Measurements from ENCODE around the gene PPP2R5D. TPM values are rescaled to one million over a fixed set of nuclear protein-coding genes. Genes with fewer than 3 reads are reported as not detected.

The PPP2R5D gene
- total RNA-seq, 1 experiment from 2014 or later, result 53.5 TPM

- H3K79me2 ChIP-seq (ENCODE audit: insufficient read depth, low read length), result peaks cover 2% of the 10 kb centered on the region; the same call in 1 of the 2 replicates
- no peak overlapping the region for H2BK120ac ChIP-seq (ENCODE audit: low read depth, low read length, poor library complexity, severe bottlenecking)
- no peak overlapping the region for H3K9ac ChIP-seq (ENCODE audit: extremely low read depth, insufficient read length, low read length)
- no peak overlapping the region for H4K8ac ChIP-seq (replicated peaks; ENCODE audit: insufficient read length, low read depth, low read length)
- H3K27me3 ChIP-seq (ENCODE audit: insufficient read depth, low read length), result no peaks in the 10 kb centered on the region
- H3K23me2 ChIP-seq (ENCODE audit: insufficient read length, low read depth, low read length, poor library complexity, severe bottlenecking), result no peaks in the 10 kb centered on the region
- H3T11ph ChIP-seq (ENCODE audit: low read length), result no peak overlapping the region
- no peak overlapping the region for H3K23ac ChIP-seq (ENCODE audit: insufficient read length, low read depth, low read length)
- Mint-ChIP-seq H3K27ac (peak overlapping the region in 1 of 3 experiments; percentile 47; a peak in 1 of 7 replicates), H3K9me3 (no peaks in the 10 kb centered on the region; a peak in 1 of 5 replicates), H3K36me3 (ENCODE audit: insufficient read depth in 1 of 3, low read depth in 3 of 3) (peaks cover 34 to 76% (median 56%) of the 10 kb centered on the region in 3 experiments), H3K4me3 (no peak overlapping the region), H3K4me1 (peaks cover 9 to 14% of the 10 kb centered on the region in 2 experiments), H3K27me3 (ENCODE audit: low read depth) (no peaks in the 10 kb centered on the region)
- H2BK5ac ChIP-seq (ENCODE audit: insufficient read length, low read length), result no peak overlapping the region
- WGBS (ENCODE audit: extremely low coverage, insufficient read length, low lambda C conversion rate), result no CpG with 5 or more reads among the region's 5 CpGs
- H3K4me2 ChIP-seq (ENCODE audit: insufficient read depth, insufficient read length, low read length), result no peak overlapping the region
- H3K79me1 ChIP-seq (ENCODE audit: insufficient read depth, low read depth, low read length, poor library complexity, severe bottlenecking), result no peaks in the 10 kb centered on the region
- no peak overlapping the region for H4K91ac ChIP-seq (ENCODE audit: insufficient read length, low read depth, low read length)
- TF ChIP-seq CTCF (conservative IDR thresholded peaks at IDR 0.05), result no peak
- peaks cover 2% of the 10 kb centered on the region for H4K20me1 ChIP-seq (ENCODE audit: control insufficient read depth, insufficient read depth, insufficient read length)
- no peak overlapping the region for H2AFZ ChIP-seq (ENCODE audit: low read length)
- H3K27ac ChIP-seq (ENCODE audit: insufficient read length, low read depth, low read length), result no peak overlapping the region
- no peaks in the 10 kb centered on the region for H3K9me3 ChIP-seq (ENCODE audit: control insufficient read depth, low read depth, low read length)
- H4K5ac ChIP-seq (ENCODE audit: insufficient read length, low read depth, low read length), result no peak overlapping the region
- no peak overlapping the region for H2BK15ac ChIP-seq (ENCODE audit: low read depth, low read length)
- no peak overlapping the region for H3K18ac ChIP-seq (ENCODE audit: insufficient read length, low read depth, low read length)
- no peak overlapping the region for H2BK12ac ChIP-seq (ENCODE audit: insufficient read length, low read depth, low read length)
- no peak overlapping the region for H3K4ac ChIP-seq (ENCODE audit: low read depth, low read length)
- H3K56ac ChIP-seq (ENCODE audit: insufficient read length, low read depth, low read length), result no peak overlapping the region
- H2AK5ac ChIP-seq (ENCODE audit: insufficient read length, low read length), result no peak overlapping the region
- H2BK20ac ChIP-seq (ENCODE audit: low read depth, low read length, poor library complexity, severe bottlenecking), result no peak overlapping the region
- H3K14ac ChIP-seq (ENCODE audit: insufficient read depth, low read length), result no peak overlapping the region; the same call in 1 of the 2 replicates
- H3K4me1 ChIP-seq (ENCODE audit: insufficient read depth, low read length), result no peaks in the 10 kb centered on the region
- DNase-seq, result no peak
These were observed 46.0 kb upstream of the PPP2R5D start for GRCh38 chr6:42938428-42938796.

Data from H9 (cell line).